Activated gamma-delta T cell (primary cell): ENCODE data around the gene HVCN1.
A peak's percentile ranks its signal among the peaks of the same experiment; 100 is the strongest.
"Not testable (repeated sequence)": the region's sequence is repeated elsewhere in the genome, so short reads cannot be mapped to it uniquely, and the experiment has no call there.

ENCODE experiments used
- DNase-seq: peaks from one replicate; lab custom pipeline; 2025; lab: John Stamatoyannopoulos, UW

HVCN1 gene

DNA sequence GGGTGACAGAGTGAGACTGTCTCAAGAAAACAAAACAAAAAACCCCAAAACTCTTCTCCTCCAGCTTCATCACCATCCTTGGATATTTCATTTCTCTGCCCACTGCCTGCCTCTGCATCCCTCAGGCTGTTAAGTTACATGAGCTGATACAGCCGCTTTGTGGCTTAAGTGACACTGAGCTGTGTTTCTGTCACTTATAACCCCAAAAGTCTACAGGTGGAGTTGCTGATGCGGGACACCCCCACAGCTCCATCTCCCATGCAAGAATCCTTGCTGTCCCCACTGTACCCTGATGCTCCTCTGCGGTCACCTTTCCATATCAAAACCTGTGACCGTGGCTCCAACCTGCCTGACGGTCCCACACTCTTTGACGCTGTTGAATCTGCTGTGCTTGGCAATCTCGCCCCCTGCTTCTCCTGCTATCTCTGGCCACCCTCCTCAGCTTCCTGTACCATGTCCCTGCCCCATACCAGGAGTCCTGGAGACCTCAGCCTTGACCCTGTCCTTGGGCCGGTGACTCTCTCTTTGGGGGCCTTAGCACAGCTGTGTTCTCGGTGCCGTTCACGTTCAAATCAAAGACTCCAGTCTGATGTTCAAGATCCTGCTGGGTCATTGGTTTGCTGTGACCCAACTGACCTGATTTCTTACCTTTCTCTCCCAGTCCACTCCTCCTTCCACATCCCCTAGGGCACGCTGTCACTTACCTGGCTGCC is 20.3 kb downstream of the HVCN1 start:
- DNase-seq: no peak

DNA sequence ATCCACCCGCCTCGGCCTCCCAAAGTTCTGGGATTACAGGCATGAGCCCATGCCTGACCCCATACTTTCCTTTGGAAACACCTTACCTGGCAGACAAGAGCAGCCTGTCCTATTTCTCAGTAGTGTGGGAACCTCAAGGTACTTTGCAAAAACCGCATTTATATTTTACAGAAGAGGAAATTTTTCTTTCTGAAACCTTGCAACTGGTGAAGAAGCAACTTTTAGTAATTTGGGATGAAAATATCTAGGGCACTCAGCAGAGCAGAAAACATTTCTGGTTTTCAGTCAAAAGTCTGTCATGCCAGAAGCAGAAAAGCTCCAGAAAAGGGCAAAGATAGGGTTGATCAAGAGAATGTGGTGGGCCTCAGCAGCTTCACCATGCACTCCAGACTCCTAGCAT is 21.2 kb downstream of the HVCN1 start:
- no peak for DNase-seq

DNA sequence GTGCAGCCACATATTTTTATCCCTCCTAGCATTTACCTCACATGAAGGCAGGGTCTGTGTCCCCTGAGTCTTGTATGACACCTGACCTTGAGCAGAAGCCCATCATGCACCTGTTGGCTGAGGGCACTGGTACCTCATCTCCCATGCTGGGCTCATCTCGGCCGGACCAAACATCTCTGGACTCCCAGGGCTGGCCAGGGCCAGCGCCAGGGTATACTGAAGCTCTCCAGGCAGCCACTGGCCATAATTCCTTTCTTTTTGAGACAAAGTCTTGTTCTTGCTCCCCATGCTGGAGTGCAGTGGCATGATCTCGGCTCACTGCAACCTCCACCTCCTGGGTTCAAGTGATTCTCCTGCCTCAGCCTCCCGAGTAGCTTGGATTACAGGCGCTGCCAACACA is 22.0 kb downstream of the HVCN1 start:
- DNase-seq: no peak

DNA sequence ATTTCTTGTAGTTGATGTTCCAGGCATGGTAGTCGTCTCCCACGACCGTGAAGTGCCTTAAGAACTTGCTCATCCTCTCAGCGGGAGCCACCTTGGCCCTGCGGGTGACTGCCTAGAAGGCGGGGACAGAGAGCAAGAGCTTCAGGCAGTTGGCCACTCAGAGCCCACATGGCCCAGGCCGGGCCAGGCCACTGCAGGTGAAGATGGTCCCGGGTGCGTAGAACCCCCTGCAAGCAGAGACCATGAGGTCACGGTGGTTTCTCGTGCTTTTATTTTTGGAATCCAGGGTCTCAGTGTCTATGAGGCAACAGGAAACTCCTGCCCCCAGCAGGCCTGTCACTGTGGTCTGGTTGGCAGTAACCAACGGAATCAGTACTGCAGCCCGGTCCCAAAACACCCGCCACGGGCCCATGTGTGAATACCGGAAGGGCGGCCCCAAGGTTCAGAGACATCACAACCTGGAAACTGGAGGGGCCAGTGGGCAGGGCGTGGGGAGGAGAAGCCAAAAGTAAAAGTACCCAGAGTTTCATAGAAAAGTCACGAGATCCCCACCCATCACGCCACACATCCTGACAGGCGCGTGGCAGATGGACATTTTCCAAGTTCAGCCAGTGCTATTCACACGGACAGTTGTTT is 27.5 kb downstream of the HVCN1 start:
- DNase-seq: peak; percentile 44

DNA sequence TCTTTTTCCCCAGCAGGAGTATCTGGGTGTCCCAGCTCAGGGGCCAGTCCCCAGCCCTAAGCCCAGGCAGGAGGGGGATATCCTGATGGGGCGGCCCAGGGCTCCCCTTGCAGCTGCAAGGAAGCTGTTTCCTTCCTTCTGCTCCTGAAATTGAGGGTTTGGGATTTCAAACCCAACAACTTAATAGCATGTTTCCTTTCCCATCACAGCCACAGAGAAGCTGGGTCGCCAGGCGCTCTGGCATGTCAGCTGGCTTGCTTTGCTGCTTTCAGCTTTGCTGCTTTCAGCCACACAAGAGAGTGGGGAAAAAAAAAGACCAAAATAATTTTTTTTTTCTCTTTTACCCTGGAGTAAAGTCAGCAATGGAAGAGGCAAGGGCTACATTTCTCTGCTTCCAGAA is 30.0 kb downstream of the HVCN1 start:
- no peak for DNase-seq

DNA sequence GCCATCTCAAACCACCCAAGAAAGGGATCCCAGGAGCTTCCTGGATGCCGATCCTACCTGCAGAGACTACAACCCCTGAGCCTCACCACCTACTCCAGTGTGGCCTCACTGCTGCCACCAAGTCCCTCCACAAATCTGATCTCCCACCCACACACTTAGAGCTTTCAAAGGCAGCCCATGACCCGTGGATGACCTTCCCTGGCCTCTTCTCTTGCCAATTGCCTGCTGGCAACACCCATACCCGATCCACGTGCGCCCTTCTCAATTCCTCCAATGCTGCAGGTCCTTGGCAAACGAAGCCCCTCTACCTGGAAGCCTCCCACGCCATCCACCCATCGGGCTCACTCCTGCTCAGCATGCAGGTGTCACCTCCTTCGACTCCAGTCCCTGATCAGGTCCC is 30.7 kb downstream of the HVCN1 start:
- DNase-seq: no peak

DNA sequence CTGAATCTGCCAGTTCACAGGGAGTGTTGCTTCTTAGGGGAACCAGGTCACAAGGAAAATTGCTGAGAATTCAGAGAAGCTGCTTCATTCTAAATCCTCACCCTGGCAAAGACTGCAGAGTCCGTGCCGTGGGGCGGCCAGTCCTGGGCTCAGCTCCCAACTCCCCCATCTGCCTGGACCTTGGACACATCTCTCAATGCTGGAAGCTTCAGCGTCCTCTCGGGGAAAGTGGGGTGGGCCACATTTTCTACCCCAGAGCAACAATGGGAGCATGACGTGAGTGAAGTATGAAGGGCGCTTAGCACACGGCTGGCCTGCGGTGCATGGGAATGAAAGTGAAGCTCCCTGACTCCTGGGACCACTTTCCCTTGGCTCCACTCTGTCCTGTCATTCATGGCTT is 31.2 kb downstream of the HVCN1 start:
- DNase-seq: no peak

DNA sequence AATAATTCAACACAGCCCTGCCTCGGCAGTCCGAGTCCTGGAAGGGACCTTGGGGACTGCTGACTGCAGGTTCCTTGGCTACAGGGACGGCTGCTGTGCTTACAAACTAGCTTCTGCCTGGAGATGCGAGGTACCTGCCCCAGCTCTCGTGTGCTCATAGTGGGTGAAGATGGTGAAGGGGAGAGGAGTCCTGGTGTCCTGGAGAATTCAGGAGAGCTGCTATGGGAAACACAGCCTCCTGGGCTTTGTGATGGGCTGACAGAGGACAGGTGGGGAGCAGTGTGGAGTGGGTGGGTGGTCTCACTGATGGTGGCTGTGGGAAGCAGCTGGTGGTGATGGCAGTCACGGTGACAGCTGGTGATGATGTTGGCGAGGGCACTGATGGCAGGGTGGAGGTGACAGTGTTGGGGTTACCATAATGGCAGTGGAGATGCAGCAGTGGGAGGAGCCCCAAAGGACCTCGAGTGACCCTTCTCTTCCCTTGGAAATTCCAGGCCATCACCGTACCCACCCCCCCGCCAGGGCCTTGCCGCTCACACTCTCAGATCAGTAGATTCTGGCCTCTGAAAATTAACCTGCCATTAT is 32.8 kb downstream of the HVCN1 start:
- DNase-seq: no peak

DNA sequence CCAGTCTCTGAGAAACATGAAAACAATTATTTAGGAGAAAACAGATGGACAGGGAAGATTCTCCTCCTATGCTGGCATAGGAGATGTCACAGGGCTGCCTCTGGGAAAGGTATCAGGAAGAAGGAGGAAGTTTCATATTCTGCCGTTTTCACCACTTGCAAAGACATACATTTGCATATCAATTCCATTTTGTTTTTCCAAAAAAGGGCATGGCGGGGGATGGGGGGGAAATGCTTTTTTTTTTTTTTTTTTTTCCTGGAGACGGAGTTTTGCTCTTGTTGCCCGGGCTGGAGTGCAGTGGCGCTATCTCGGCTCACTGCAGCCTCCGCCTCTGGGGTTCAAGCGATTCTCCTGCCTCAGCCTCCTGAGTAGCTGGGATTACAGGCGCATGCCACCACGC is 34.7 kb downstream of the HVCN1 start:
- not testable (repeated sequence) for DNase-seq

DNA sequence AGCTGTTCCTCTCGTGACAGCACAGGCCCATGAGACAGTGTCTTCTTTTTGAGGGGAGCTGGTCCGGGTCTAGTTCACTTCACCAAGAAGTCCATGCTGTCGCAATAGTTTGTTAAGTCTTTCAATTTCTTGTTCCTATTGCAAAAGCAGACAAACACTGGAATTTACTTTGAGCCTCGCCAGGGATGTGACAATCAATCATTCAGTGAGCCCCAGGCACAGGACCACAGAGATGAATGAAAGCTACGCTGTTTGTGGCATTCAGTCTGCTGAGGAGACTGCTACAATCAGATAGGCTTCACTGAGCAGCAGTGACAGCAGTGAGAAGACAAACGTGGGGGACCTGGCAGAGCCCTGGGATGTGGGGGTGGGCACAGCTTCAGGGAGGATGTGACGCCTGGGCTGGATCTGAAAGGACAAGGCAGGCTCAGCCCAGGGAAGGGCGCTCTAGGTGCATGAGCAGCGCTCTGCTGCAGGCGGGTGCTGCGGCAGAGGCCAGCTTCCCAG is 39.5 kb downstream of the HVCN1 start:
- no peak for DNase-seq

DNA sequence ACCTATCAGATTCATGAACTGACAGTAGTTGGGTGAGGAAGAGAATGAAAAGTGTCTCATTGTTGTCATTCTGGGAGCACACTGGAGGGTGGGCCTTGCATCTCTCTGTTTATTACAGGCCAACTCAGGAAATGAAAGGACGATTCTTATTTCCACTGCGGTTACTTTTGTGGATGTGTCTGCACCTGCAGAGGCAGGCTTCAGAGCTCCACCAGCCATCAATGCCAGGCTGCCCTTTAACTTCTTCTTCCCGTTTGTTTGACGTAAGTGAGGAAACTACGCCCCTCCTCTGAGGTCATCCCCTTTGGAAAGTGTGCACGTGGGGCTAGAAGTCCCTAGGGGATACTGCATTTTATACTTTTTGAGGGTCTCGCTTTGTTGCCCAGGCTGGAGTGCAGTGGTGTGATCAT is 41.3 kb downstream of the HVCN1 start:
- no peak for DNase-seq

DNA sequence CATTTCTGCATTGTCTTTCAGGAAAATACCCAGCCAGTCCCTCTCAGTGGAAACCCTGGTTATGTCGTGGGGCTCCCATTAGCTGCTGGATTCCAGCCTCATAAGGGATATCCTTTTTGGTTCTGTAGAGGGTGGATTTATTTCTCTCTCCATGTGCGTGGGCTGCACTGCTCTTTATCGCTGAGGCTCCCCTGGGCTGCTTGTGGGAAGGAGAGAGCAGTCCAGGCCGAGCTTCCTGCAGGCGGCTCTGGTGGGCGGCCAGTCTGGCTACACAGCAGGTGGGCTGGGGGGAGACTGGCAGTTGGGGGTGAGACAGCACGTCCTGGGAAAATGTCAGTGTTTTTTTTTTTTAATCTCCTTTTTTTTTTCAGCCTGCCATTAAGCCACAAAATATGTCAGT is 47.4 kb downstream of the HVCN1 start:
- no peak for DNase-seq

DNA sequence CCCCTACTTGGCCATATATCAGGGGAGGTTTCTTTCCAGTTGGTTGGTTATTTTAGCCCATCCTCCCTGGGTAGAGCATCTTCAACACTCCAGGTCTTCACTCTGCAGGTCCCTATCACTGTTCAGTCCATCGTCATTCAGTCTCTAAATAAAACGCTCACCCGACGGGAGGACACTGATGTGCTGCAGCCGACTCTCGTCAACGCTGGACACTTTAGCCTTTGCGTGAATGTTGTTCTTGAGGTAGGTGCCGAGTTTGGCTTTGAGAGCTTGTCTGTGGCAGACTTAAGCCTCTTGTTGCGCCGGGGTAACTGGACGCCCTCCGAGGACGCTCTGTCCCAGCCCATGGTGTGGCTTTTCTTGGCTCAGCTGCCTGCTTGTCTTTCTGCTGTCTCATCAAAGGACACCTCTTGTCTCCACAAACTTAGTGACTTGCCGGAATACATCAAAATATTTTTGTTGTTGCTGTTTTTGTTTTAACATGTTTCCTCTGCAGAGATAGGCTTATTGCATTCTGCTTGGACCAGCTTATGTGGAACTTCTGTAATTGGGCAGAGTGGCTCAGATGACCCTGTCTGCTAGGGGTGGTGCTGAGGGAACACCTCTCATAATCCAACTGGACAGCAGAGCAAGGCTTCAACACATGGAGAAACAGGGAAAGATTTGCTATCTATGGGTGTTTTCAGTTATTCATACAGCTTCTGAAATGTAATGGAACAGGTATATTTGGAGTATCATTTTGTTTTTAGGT is 48.5 kb downstream of the HVCN1 start:
- DNase-seq: no peak

DNA sequence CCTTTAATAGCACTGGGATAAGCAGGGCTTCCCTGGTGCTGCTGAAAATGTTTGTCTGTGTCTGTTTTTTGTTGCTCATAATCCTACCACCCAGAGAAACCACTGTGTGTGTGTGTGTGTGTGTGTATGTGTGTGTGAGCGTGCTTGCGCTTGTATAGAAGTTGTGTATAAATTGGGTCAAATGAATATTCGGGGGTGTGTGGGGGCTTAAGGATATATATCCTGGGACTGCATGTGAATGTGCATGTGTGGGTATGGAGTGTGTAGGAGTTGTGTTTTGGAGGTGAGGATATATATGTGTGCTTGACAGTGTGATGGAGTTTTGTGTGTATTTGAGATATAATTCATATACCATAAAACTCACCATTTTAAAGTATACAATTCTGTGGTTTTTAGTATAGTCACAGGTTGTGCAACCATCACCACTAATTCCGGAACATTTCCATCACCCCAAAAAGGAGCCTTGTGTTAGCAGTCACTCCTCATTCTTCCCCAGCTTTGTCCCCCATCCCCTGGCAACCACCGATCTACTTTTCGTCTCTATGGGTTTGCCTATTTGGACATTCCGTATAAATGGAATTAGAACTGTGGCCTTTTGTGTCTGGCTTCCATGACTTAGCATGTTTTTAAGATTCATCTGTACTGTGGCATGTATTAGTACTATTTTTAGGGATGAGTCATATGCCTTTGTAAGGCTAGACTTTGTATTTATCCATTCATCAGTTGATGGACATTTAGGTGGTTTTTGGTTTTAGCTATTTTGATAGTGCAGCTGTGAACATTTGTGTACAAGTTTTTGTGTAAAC is 49.4 kb downstream of the HVCN1 start:
- DNase-seq: no peak

DNA sequence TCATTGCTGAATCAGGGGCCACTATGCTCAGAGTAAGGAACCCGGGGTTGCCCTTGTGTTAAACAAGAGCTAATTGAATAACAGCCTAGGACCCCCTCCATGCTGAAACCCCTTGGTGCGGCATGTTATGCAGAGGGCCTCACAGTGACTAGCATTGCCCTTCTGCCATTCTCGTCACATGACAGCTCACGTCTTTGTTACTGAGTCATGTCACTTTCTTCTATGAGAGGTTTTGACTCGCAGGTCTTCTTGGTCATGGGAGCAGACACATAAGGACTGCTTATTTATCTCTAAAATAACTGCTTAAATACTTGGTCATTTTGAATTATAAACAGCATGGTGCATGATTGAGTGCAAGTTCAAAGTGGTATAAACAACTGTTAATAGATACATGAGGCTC is 50.1 kb downstream of the HVCN1 start:
- no peak for DNase-seq

DNA sequence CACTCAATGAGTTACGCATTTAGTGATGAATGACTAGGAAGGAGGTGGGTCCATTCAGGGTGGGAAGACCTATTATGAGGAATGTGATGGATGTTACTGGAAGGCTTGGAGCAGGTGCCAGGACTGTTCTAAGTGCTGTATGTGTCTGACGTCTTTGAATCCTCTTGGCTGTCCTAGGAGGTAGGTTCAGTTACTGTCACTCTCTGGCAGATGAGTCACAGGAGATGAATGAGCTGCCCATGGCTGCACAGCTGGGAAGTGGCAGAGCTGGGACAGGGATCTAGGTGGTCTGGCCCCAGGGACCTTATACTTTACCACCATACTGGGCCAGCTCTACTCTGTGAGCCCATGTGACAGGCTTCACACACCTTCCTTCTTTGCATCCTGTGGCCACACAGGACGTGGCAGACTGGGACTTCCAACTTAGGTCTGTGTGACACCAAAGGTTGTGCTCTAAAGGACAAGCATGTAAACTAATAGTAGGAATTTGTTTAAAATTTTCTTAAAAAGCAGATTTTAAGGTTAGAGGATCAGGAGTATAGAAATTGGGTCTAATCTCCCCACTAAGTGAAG is 51.0 kb downstream of the HVCN1 start:
- DNase-seq: no peak

DNA sequence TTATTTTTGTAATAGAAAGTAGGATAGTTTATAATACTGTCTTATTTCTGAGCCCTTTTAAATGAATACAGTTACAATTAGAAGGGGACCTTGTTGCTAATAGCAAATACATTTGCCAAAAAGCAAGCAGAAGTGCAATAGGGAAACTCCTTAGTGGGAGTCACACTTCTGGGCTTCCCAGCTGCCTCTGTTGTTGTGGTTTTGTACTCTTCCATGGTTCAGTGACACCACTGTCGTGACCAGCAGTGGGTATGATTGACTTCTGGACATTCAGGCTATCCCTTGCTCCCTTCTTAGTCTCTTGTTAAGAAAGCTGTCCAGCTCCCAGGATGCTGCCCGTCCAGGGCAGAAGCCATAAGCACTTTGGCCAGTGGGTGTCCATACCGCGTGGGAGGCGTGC is 52.4 kb downstream of the HVCN1 start:
- no peak for DNase-seq

DNA sequence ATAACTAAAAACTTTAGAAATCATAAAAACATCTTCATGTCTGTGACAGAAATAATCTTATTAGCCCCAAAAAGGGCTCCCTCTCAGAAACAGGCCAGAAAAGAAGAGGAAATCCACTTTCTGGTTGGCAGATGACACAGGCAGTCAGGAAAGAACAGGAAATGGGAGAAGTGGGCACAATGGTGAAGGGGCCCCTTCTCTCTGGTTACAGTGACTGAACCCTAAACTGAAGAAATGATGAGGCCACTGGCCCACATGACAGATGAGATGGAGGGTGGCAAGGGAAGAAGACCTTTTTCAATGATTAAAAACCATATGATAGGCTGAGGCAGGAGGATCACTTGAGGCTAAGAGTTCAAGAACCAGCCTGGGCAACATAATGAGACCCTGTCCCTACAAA is 53.9 kb downstream of the HVCN1 start:
- DNase-seq: no peak

DNA sequence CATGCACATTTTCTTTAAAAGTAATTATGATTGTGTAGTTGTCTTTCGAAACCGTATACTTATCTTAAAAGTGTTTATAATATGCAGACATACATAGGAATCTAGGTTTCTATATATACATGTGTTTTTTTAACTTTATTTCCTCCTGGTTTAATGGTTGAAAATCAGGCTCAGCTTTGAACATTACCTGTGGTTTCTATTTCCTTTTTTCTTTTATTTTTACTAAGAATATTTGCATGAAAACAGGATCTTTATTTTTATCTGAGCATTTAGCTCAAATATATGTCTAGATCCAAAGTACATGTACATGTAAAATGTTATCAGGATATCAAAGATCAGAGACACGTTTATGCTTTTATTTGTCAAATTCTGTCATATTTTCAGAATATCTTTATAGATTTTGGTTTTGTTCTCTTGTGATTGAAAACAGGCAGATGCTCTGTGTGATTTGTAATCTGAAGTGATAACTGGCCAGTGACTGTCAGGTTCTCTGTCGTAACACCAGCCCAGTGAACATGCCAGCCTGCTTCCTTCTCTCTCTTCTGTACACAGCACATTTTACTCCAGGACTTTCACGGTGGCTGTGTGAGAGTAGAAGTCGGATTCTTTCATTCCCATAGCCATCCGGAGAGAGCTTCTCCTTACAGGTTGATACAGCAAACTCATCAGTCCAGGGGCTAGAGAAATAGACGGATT is 61.3 kb downstream of the HVCN1 start:
- no peak for DNase-seq

DNA sequence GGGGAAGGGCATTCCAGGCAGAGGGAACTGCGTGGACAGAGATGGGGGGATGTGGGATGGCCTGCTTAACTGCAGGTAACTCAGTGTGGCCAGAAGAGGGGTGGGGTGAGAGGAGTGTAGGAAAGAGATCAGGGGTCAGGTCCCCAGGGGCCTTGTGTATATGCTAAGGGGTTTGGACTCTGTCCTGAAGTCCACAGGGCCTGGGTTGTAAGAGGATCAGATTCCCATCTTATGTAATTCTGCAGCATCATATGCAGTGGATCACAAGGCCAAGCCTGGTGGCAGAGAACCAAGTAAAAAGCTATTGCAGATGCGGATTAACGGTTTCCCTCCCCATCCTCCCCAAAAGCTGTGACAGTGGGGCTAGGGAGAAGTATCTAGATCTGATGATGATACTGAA is 66.3 kb downstream of the HVCN1 start:
- no peak for DNase-seq

DNA sequence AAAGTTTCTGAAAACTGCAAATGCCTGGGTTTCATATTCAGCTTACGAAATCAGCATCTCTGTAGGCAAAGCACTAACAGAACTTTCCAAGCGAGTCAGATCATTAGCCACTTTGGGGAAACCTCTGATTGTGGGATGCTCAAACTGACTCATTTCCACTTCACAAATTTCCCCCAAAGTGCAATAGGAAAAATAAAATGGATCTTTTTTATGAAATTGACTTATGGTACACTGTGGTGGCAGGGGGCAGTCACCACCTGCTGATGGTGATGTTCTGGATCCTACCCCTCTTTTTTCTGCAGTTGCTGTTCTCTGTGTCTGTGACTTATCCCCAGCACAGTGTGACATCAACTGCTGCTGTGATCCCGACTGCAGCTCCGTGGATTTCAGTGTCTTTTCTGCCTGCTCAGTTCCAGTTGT is 69.4 kb downstream of the HVCN1 start:
- no peak for DNase-seq
